HG03439 (cell line): ENCODE measurements around the gene KRTAP3-1.
"Not testable (repeated sequence)": the region's sequence is repeated elsewhere in the genome, so short reads cannot be mapped to it uniquely, and the experiment has no call there.

Experiments used
- ATAC-seq: cut with Tn5 transposase; IDR thresholded peaks from one replicate; pipeline ENCODE4 v1.9.1; 2021; ENCODE audit warnings: mild to moderate bottlenecking, moderate library complexity; ENCODE audit not compliant: unreplicated experiment

The KRTAP3-1 gene

GRCh38 chr17:41008811-41009210 lies at the start of gene KRTAP3-1:
KRTAP3-1 (minus strand) TSS chr17:41009128; CDS start chr17:41009074, 54 bp downstream.
- no peak for ATAC-seq

DNA sequence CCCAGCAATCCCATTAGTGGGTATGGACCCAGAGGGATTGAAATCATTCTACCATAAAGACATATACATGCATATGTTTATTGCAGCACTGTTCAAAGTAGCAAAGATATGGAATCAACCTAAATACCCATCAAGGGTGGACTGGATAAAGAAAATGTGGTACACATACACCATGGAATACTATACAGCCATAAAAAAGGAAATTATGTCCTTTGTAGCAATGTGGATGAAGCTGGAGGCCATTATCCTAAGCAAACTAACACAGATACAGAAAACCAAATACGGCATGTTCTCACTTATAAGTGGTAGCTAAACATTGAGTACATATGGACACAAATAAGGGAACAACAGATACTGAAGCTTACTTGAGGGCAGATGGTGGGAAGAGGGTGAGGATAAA lies 48.6 kb upstream of the KRTAP3-1 start:
- ATAC-seq, result no peak

- not testable (repeated sequence) for ATAC-seq
These were observed 46.2 kb upstream of the KRTAP3-1 start, which contains the start of gene KRTAP2-2 for GRCh38 chr17:41055130-41055529. KRTAP2-2 (minus strand) TSS chr17:41055230; CDS start chr17:41055211, 19 bp downstream.

DNA sequence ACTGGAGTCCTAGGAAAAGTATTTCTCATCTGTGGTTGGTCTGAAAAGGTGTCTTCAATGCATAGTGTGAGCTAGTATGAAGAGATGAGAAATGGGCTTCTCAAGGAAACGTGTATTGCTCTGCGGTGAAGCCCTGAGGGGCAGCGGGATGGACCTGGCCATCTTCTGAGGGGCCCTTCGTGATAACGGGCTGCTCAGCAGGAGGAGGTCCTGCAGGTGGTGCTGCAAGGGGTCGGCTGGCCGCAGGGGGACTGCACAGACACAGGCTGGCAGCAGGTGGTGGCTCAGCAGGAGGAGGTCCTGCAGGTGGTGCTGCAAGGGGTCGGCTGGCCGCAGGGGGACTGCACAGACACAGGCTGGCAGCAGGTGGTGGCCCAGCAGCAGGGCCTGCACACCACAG lies 45.6 kb upstream of the KRTAP3-1 start:
- not testable (repeated sequence) for ATAC-seq

DNA sequence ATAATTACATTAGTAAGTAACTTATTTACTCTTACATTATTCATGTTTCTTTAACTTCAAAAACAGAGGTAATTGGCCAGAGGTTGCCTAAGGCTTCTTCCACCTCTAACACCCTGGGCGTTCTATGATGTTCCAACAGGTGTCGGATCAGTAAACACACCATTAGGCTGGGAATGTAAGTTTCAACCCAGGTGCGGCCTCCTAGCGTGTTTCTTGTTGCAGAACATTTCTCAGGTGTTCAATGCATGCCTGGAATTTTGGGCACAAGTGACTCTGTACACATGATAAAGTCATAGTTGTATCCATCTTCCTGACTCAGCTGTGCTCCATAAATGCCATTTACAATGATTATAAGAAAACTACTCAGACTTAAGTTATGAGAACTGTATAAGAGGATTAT lies 45.1 kb upstream of the KRTAP3-1 start:
- no peak for ATAC-seq

- ATAC-seq, result no peak
These were observed 43.6 kb upstream of the KRTAP3-1 start for GRCh38 chr17:41052566-41052965.

DNA sequence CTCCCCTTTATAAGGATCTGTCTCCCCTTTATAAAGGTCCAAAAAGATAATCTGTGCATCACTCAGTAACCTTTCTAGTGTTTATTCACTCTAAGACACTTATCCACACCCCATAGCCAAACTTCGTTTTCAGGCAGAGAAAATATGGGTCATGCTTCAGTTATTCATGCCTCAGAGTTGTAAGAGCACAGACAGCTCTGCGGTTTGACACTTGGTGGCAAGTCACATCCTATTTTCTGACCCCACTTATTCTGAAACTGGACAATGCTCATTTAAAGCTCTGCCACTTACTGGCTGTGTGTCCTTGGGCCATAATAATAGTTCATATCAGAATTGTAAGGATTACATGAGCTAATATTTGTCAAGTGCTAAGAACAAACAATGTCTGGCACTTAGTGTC lies 40.2 kb upstream of the KRTAP3-1 start:
- ATAC-seq, result no peak

GRCh38 chr17:41048441-41048840 lies 39.5 kb upstream of the KRTAP3-1 start:
- no peak for ATAC-seq

GRCh38 chr17:41046735-41047465 lies 38.0 kb upstream of the KRTAP3-1 start, which contains the start of gene KRTAP2-1:
KRTAP2-1 (minus strand) TSS chr17:41047316; CDS start chr17:41047267, 49 bp downstream.
- not testable (repeated sequence) for ATAC-seq

DNA sequence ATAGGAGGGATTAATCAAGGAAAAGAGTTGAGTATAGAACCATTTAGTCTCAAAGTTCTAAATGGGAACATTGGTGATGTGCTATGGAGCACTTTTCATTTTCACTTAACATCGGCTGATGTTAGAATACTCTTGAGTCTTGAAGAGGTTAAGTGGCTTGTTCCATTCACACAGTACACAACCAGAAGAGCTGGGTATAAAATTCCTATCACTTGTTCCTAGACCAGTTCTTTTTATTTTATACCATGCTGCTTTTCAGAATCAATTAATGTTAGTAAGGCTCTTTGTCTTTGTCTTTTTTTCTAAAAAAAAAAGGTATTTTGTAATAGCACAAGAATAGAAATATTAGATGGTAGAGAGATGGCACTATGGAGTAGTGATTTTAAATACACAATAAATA lies 34.0 kb upstream of the KRTAP3-1 start:
- no peak for ATAC-seq

DNA sequence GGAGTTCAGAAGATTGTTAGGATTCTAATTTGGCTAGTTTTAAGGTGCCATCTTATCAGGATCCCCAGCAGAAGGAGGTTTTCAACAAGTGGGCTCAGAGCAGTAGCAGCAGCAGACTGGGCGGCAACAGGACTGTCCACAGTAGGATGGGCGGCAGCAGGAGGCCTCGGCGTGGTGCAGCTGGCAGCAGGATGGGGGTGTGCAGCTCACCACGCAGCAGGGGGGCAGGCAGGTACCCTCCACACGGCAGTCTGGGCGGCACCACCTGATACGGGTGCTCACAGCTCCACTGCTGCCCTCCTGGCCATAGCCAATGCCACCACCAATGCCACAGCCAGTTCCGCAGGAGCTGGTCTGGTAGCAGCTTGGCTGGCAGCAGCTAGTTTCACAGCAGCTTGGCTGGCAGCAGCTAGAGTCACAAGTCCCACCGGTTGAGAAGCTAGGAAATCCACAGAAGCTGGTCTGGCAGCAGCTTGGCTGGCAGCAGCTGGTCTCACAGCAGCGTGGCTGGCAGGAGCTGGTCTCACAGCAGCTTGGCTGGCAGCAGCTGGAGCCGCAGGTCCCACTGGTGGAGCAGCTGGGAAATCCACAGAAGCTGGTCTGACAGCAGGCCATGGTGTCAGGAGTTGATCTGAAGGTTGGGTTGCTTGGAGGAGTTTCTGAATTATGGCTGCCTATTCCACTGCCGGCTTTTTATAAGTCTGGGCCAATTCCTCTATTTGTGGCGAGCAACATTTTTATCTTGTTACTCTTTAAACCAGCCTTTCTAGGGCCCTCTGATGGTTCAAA lies 32.0 kb upstream of the KRTAP3-1 start, which contains the start of gene KRTAP1-1:
Gene KRTAP1-1, minus strand, starts transcription at position 668 of the 789 bp plus-strand sequence. Its CDS starts 53 bp downstream, at position 615.
- not testable (repeated sequence) for ATAC-seq

DNA sequence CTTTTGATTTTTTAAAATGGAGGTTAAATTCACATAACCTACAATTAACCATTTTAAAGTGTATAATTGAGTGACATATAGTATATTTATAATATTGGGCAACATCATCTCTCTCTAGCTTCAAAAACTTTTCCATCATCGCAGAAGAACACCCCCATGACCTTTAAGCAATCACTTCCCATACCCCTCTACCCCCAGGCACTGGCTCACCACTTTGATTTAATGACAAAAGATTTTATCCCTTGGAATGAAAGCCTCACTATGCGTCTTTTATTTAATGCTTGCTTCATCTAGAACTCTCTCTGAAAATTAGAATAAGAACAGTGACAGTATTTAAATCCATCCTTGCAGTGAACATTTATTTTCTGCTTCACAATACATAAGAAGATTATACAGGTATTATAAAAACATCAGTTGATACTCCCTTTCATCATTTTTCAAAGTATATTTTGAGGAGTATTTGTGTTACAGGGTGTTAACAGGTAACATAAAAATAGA lies 29.0 kb upstream of the KRTAP3-1 start:
- no peak for ATAC-seq

DNA sequence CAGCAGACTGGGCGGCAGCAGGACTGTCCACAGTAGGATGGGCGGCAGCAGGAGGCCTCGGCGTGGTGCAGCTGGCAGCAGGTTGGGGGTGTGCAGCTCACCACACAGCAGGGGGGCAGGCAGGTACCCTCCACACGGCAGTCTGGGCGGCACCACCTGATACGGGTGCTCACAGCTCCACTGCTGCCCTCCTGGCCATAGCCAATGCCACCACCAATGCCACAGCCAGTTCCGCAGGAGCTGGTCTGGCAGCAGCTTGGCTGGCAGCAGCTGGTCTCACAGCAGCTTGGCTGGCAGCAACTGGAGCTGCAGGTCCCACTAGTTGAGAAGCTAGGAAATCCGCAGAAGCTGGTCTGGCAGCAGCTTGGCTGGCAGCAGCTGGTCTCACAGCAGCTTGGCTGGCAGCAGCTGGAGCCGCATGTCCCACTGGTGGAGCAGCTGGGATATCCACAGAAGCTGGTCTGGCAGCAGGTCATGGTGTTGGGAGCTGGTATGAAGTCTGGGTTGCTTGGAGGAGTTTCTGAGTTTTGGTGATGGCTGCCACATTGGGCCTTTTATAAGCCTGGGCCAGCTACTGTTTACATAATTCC lies 25.5 kb upstream of the KRTAP3-1 start, which contains the start of gene KRTAP1-3:
Gene KRTAP1-3, minus strand, starts transcription at position 529 of the 590 bp plus-strand sequence. Its CDS starts 53 bp downstream, at position 476.
- not testable (repeated sequence) for ATAC-seq

GRCh38 chr17:41029633-41030245 lies 20.8 kb upstream of the KRTAP3-1 start, which contains the start of gene KRTAP1-4:
KRTAP1-4 (minus strand) TSS chr17:41030195; CDS start chr17:41030078, 117 bp downstream.
- no peak for ATAC-seq

- no peak for ATAC-seq
These were observed 18.0 kb upstream of the KRTAP3-1 start, which contains the start of gene KRTAP1-5 for GRCh38 chr17:41026715-41027471. KRTAP1-5 (minus strand) TSS chr17:41027208; CDS start chr17:41027155, 53 bp downstream.

- ATAC-seq, result no peak
These were observed 15.8 kb upstream of the KRTAP3-1 start for GRCh38 chr17:41024697-41025096.

DNA sequence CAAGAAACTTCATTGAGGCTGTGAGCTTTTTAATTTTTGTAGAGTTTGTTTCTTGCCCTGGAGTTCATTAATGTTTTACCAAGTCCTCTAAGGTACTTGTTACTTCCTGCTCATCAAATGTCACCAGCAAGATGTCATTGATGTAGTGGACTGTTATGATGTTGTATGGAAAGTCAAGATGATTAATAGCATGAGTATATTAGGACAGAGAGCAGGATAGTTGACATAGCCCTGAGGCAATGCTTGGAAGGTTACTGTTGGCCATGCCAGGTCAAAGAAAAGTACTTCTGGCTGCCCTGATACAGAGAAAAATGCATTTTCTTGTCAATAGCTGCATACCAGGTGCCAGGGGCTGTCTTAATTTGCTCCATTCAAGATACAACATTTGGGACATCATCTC lies 11.4 kb upstream of the KRTAP3-1 start:
- no peak for ATAC-seq

GRCh38 chr17:41019415-41019814 lies 10.5 kb upstream of the KRTAP3-1 start:
- no peak for ATAC-seq

- no peak for ATAC-seq
These were observed 9.6 kb upstream of the KRTAP3-1 start for GRCh38 chr17:41018541-41018940.
